Ovary (tissue), 9 donors: Measurements from ENCODE around the gene MARS2. TPM values are rescaled to one million over a fixed set of nuclear protein-coding genes. Genes with fewer than 3 reads are reported as not detected.
"Not testable (repeated sequence)": the region's sequence is repeated elsewhere in the genome, so short reads cannot be mapped to it uniquely, and the experiment has no call there.

Experiments used
- DNase-seq, 5 donors: peaks; one replicate each; pipeline ENCODE4 v3.0.0-alpha.2; 2019 to 2020
- H3K27ac ChIP-seq, 2 donors: fragments of 200-600 bp; one replicate each; pipeline versions ENCODE4 v1.5.1 to v1.8.0; 2019 to 2022
- H3K27me3 ChIP-seq: fragments of 200-600 bp; one replicate; pipeline ENCODE4 v1.8.0; 2022
- H3K36me3 ChIP-seq: fragments of 200-600 bp; sonication (generic); one replicate; pipeline ENCODE4 v1.5.1; 2019
- H3K4me1 ChIP-seq: one replicate; pipeline ENCODE4 v1.8.1; 2013; ENCODE audit warnings: mild to moderate bottlenecking, moderate library complexity; ENCODE audit not compliant: insufficient read depth
- H3K4me3 ChIP-seq: fragments of 200-600 bp; sonication (generic); one replicate; pipeline ENCODE4 v1.5.1; 2017
- H3K9me3 ChIP-seq, 2 donors: fragments of 200-600 bp in 1 of 2; sonication (generic) in 1 of 2; one replicate each; pipeline versions ENCODE4 v1.5.1 to v1.8.1; 2013 to 2019; ENCODE audit warnings: mild to moderate bottlenecking in 1 of 2, moderate library complexity in 1 of 2
- EP300 ChIP-seq: sonication (generic); formaldehyde crosslinking; IDR thresholded peaks from one replicate; pipeline ENCODE4 v1.6.1; 2017; ENCODE audit warnings: antibody characterized with exemption
- POLR2A ChIP-seq: fragments of 450-650 bp; IDR thresholded peaks from one replicate; pipeline ENCODE4 v1.6.1; 2017; ENCODE audit warnings: antibody characterized with exemption, mild to moderate bottlenecking, moderate library complexity
- WGBS, 3 donors: extraction: QIAGEN DNeasy Blood & Tissue Kit in 1 of 3; methylation state at CpG; one replicate each; pipeline versions ENCODE4 v1.1.5 to v1.1.7; 2013 to 2017; 5-methylcytosine and 5-hydroxymethylcytosine counted together
- intact Hi-C, 4 donors: fragments of 100-400 bp; cut with DNase I; formaldehyde crosslinking; loops; one replicate each; pipeline versions ENCODE4 v1.11.0 to v1.15.1; 2022 to 2023
- polyA plus RNA-seq, 2 donors: library from polyadenylated mRNA; stranded (reverse); fragments of 200-250 nt in 1 of 2; fragments of 350-450 nt in 1 of 2; fragmentation: Illumina TruSeq in 1 of 2; extraction: RNeasy Lipid Tissue Mini Kit (QIAGEN cat#74804) in 1 of 2; gene quantifications; one replicate each; pipeline ENCODE4 v1.2.3, GENCODE V29; 2013 to 2014
- total RNA-seq, 7 donors: library from RNA; depleted of rRNA in 2 of 7; stranded (reverse); fragments of >200 nt in 2 of 7; fragmentation: NEBNext Ultra II Directional in 3 of 7; extraction: Animal tissue kit (Norgen Biotek cat#: 25700) in 3 of 7; gene quantifications; one replicate each; pipeline versions ENCODE4 v1.1.0 to v1.2.4, GENCODE V29; 2016 to 2023
- TF ChIP-seq, protein P1 (sequence below), 3 donors: fragments of 450-650 bp in 2 of 3; fragments of 200-600 bp in 1 of 3; IDR thresholded peaks; one replicate each; pipeline versions ENCODE4 v1.5.1 to v1.8.0; 2016 to 2022; ENCODE audit warnings: antibody characterized with exemption in 3 of 3, mild to moderate bottlenecking in 1 of 3
- donor health status: DM: no; HTN: no; CAD: no; lungs with moderate emphysema.
- donor health status: DM: no; HTN: no; CAD: no.
- donor health status: Bipolar disorder and iron deficiency.
- donor health status: DM: yes; HTN: yes; CAD: no.
- donor health status: DM: no; HTN: no; CAD: no.
- donor health status: DM: yes; HTN: yes; CAD: no.

MARS2 gene
- total and polyA plus RNA-seq, 9 donors = 1.8 to 7.7 (median 4.7) TPM

DNA sequence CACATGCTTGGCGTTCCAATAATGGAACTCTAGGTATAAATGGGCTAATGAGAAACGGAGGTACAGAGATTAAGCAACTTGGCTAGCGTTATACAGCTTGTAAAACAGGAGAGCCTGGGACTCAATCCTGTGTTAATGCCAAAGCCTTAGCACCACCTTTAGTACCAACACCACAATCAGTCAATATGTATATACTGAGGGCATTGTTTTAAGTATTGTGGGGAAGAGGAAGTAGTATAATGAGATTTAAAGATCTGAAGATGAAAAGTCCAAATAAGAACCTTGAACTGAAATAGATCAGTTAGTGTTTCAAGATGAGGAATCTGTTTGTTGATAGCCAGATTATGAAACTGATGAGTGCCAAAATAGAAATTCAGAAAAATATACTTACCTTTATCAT is 8.1 kb downstream of the MARS2 start:
- Histone ChIP-seq H3K4me1 (no peaks in the 10 kb centered on the region), H3K27me3 (no peaks in the 10 kb centered on the region), H3K4me3 (no peak overlapping the region), H3K36me3 (no peaks in the 10 kb centered on the region), H3K9me3 (no peaks in the 10 kb centered on the region), H3K27ac (no peak overlapping the region)
- intact Hi-C loops = no loop called here
- TF ChIP-seq POLR2A = no peak
- no peak for TF ChIP-seq EP300
- TF ChIP-seq, protein P1, sequence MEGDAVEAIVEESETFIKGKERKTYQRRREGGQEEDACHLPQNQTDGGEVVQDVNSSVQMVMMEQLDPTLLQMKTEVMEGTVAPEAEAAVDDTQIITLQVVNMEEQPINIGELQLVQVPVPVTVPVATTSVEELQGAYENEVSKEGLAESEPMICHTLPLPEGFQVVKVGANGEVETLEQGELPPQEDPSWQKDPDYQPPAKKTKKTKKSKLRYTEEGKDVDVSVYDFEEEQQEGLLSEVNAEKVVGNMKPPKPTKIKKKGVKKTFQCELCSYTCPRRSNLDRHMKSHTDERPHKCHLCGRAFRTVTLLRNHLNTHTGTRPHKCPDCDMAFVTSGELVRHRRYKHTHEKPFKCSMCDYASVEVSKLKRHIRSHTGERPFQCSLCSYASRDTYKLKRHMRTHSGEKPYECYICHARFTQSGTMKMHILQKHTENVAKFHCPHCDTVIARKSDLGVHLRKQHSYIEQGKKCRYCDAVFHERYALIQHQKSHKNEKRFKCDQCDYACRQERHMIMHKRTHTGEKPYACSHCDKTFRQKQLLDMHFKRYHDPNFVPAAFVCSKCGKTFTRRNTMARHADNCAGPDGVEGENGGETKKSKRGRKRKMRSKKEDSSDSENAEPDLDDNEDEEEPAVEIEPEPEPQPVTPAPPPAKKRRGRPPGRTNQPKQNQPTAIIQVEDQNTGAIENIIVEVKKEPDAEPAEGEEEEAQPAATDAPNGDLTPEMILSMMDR (IDR thresholded peaks at IDR 0.05) = no peak
- DNase-seq = no peak
- WGBS, 3 donors = 91 to 94% (median 92%) methylated on average over 3 of the region's 3 CpGs

DNA sequence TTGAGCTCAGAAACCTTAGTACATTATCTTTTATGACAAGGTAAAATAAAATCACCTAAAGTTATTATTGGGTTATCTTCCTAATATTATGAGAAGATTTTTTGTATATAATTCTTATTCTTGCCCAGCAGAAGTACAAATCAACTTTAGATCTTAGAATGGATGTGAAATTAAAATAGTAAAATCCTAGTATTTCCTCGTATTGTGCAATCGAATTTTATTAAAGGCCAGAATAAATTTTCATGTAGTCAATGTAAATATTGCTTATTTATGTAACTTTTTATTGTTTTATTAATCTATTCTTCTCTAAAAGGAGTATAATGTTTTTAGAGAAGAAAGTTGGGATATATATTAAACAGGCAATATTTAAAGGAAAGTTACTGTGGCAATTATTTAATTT is 12.7 kb downstream of the MARS2 start:
- no peak overlapping the region for H3K27ac ChIP-seq
- intact Hi-C loops = no loop called here

DNA sequence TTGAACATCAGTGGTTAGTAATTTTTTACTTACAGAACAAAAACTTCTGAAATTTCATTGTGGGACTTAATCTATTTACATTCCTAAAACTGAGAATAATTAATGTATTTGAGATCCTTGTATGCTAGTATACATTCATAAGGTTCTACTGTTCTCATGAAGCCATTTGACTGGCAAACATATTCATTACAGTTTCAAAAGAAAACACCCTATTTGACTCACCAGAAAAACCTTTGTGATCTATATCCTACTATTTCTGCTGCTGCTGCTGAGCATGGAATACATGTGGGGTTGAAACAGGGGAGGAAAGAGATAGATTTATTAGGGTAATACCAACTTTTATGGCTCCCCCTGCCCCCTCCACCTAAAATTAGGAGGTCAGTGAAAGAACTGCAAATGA is 21.8 kb downstream of the MARS2 start:
- H3K27me3 ChIP-seq = no peaks in the 10 kb centered on the region
- intact Hi-C loops = no loop called here
- H3K36me3 ChIP-seq = no peaks in the 10 kb centered on the region
- no peaks in the 10 kb centered on the region for H3K9me3 ChIP-seq
- no peak overlapping the region for H3K27ac ChIP-seq
- DNase-seq = no peak
- H3K4me3 ChIP-seq = no peak overlapping the region
- TF ChIP-seq EP300 (no peak), POLR2A (no peak)
- TF ChIP-seq, protein P1 (IDR thresholded peaks at IDR 0.05) = no peak
- H3K4me1 ChIP-seq = no peaks in the 10 kb centered on the region

More for the DNA sequence above, 12.7 kb downstream of the MARS2 start:
- Histone ChIP-seq H3K27me3 (no peaks in the 10 kb centered on the region), H3K4me3 (no peak overlapping the region), H3K4me1 (no peaks in the 10 kb centered on the region), H3K9me3 (no peaks in the 10 kb centered on the region), H3K36me3 (no peaks in the 10 kb centered on the region)
- WGBS, 3 donors = 96 to 97% (median 97%) methylated on average over 2 of the region's 2 CpGs
- no peak for DNase-seq
- TF ChIP-seq, protein P1 (IDR thresholded peaks at IDR 0.05) = no peak
- TF ChIP-seq POLR2A = no peak
- TF ChIP-seq EP300 = no peak

DNA sequence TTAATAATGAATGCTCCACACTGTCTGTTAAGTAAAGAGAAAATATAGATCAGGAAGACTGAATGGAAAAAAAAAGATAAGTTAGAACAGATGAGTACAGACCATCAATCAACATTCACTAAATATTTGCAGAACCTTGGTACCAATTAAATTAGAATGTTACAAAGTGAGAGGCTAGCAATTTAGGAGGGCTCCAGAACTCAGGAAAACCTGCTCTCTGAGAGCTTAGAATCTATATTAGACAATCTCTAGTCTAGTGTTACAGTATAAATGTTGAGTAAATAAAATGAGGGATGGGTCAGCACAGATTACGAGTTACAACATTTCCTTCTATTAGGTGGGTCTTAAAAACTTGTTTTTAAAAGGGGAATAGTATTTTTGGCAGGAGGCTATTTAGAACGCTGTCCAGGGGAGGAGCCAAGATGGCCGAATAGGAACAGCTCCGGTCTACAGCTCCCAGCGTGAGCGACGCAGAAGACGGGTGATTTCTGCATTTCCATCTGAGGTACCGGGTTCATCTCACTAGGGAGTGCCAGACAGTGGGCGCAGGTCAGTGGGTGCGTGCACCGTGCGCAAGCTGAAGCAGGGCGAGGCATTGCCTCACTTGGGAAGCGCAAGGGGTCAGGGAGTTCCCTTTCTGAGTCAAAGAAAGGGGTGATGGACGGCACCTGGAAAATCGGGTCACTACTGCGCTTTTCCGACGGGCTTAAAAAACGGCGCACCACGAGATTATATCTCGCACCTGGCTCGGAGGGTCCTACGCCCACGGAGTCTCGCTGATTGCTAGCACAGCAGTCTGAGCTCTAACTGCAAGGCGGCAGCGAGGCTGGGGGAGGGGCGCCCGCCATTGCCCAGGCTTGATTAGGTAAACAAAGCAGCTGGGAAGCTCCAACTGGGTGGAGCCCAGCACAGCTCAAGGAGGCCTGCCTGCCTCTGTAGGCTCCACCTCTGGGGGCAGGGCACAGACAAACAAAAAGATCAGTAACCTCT is 23.7 kb downstream of the MARS2 start:
- H3K27me3 ChIP-seq, H3K4me1 ChIP-seq, H3K27ac ChIP-seq, intact Hi-C loops, H3K36me3 ChIP-seq, DNase-seq, H3K4me3 ChIP-seq, H3K9me3 ChIP-seq: not testable (repeated sequence)
- 86 to 89% (median 88%) methylated on average over 31 to 32 of the region's 32 CpGs for WGBS, 3 donors

DNA sequence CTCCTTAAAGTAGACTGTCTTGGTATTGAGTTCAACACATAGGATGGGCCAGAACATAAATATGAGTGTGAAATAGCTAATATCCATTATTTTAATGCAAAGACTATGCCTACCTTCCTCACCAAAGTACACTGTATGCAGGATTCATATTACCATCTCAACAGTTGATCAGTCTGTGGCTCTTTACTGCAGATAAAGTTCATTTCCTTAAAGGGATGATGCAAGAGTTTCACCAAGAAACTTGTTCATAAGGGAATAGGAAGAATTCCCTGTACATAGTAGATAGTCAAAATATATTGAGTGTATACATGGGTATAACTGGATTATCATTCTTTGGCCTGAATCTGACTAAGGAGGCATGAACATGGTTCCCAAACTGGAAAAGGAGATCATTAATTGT is 35.0 kb downstream of the MARS2 start:
- H3K36me3 ChIP-seq = no peaks in the 10 kb centered on the region
- H3K4me3 ChIP-seq = no peak overlapping the region
- intact Hi-C loops = no loop called here
- H3K9me3 ChIP-seq = no peaks in the 10 kb centered on the region
- TF ChIP-seq, protein P1 (IDR thresholded peaks at IDR 0.05) = no peak
- TF ChIP-seq EP300 = no peak
- TF ChIP-seq POLR2A = no peak
- no peaks in the 10 kb centered on the region for H3K4me1 ChIP-seq
- no peaks in the 10 kb centered on the region for H3K27me3 ChIP-seq
- no peak for DNase-seq
- H3K27ac ChIP-seq = no peak overlapping the region
